Tibial nerve (tissue), 4 donors: Measurements from ENCODE around the gene LLCFC1.
"Not testable (repeated sequence)": the region's sequence is repeated elsewhere in the genome, so short reads cannot be mapped to it uniquely, and the experiment has no call there.

Source experiments
- EP300 ChIP-seq, 2 donors: sonication (generic); formaldehyde crosslinking; IDR thresholded peaks; one replicate each; pipeline ENCODE4 v1.6.1; 2017; ENCODE audit warnings: antibody characterized with exemption in 2 of 2, mild to moderate bottlenecking in 1 of 2
- POLR2A ChIP-seq, 2 donors: fragments of 450-650 bp; IDR thresholded peaks; one replicate each; pipeline ENCODE4 v1.6.1; 2017; ENCODE audit warnings: antibody characterized with exemption in 2 of 2, mild to moderate bottlenecking in 2 of 2, moderate library complexity in 2 of 2
- TF ChIP-seq, protein P1 (sequence below), 5 experiments: fragments of 200-600 bp in 3 of 5; fragments of 450-650 bp in 2 of 5; sonication (generic) in 3 of 5; IDR thresholded peaks; one replicate each; pipeline ENCODE4 v1.5.1; 2016 to 2019; ENCODE audit warnings: antibody characterized with exemption in 5 of 5, mild to moderate bottlenecking in 3 of 5, moderate library complexity in 2 of 5

GRCh38 chr7:142978402-142978801, 39.1 kb downstream of the LLCFC1 start:
- TF ChIP-seq, protein P1, sequence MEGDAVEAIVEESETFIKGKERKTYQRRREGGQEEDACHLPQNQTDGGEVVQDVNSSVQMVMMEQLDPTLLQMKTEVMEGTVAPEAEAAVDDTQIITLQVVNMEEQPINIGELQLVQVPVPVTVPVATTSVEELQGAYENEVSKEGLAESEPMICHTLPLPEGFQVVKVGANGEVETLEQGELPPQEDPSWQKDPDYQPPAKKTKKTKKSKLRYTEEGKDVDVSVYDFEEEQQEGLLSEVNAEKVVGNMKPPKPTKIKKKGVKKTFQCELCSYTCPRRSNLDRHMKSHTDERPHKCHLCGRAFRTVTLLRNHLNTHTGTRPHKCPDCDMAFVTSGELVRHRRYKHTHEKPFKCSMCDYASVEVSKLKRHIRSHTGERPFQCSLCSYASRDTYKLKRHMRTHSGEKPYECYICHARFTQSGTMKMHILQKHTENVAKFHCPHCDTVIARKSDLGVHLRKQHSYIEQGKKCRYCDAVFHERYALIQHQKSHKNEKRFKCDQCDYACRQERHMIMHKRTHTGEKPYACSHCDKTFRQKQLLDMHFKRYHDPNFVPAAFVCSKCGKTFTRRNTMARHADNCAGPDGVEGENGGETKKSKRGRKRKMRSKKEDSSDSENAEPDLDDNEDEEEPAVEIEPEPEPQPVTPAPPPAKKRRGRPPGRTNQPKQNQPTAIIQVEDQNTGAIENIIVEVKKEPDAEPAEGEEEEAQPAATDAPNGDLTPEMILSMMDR (IDR thresholded peaks at IDR 0.05) = not testable (repeated sequence)
- not testable (repeated sequence) for TF ChIP-seq POLR2A, EP300 (IDR thresholded peaks at IDR 0.05)
